GM12878 (cell line): Measurements from ENCODE around the gene ENGASE. TPM values are rescaled to one million over a fixed set of nuclear protein-coding genes. Genes with fewer than 3 reads are reported as not detected.

Experiments used
- ATAC-seq: fragments of 200-7000 bp; cut with Tn5 transposase; 3 replicates; pipeline ENCODE4 v1.9.1; 2020; ENCODE audit warnings: mild to moderate bottlenecking, moderate library complexity
- BruUV-seq: library from RNA; stranded (reverse); fragments of 400-500 nt; replicated peaks from 2 replicates; lab custom pipeline; 2021; lab: Mats Ljungman, UMichigan
- CTCF ChIA-PET: fragments of 300-600 bp; sonication (Branson Sonifier 250); formaldehyde crosslinking; extraction: SDS; loops from one replicate; lab custom pipeline; 2021; ENCODE audit warnings: inconsistent platforms; lab: Yijun Ruan, JAX
- POLR2A ChIA-PET: fragments of 350-600 bp; formaldehyde crosslinking; extraction: SDS; loops from one replicate; lab custom pipeline; 2021; ENCODE audit warnings: inconsistent platforms; lab: Charles Lee
- RAD21 ChIA-PET: fragments of 300-600 bp; sonication (Branson Sonifier 250); formaldehyde crosslinking; loops from one replicate; lab custom pipeline; 2023; ENCODE audit warnings: antibody characterized with exemption; ENCODE audit not compliant: unreplicated experiment; lab: Charles Lee
- SMC1A ChIA-PET: fragments of 300-600 bp; sonication (Branson Sonifier 250); formaldehyde crosslinking; loops from one replicate; lab custom pipeline; 2023; ENCODE audit not compliant: unreplicated experiment, uncharacterized antibody; lab: Charles Lee
- DNase-seq: peaks from one replicate; pipeline ENCODE4 v3.0.0-alpha.2; 2011; ENCODE audit warnings: low read depth, low spot score
- FAIRE-seq: peaks from 3 replicates; lab custom pipeline; 2011; peaks lifted over from hg19 to GRCh38; lab: Jason Lieb, UNC
- H2AFZ ChIP-seq: 2 replicates; pipeline ENCODE4 v1.6.0; 2011; ENCODE audit warnings: low read depth, low read length, control low read depth; ENCODE audit not compliant: control insufficient read depth
- H3K27ac ChIP-seq: 2 replicates; pipeline ENCODE4 v1.5.1; 2011; ENCODE audit warnings: control low read depth; ENCODE audit not compliant: control insufficient read depth, insufficient read depth
- H3K27me3 ChIP-seq, 2 experiments: replicated peaks in 1 of 2; 2 replicates each; pipeline versions ENCODE4 v1.6.0 to v1.6.1; 2011; ENCODE audit warnings: low read length in 1 of 2; ENCODE audit not compliant: control insufficient read depth in 2 of 2, insufficient read depth in 2 of 2
- H3K36me3 ChIP-seq, 2 experiments: 2 replicates each; pipeline ENCODE4 v1.5.1; 2011; ENCODE audit warnings: low read length in 1 of 2; ENCODE audit not compliant: control insufficient read depth in 2 of 2, insufficient read depth in 2 of 2
- H3K4me1 ChIP-seq: 2 replicates; pipeline ENCODE4 v1.6.1; 2011; ENCODE audit warnings: mild to moderate bottlenecking, low read length, moderate library complexity, mixed read lengths; ENCODE audit not compliant: control insufficient read depth, insufficient read depth
- H3K4me2 ChIP-seq: 2 replicates; pipeline ENCODE4 v1.6.0; 2011; ENCODE audit warnings: control low read depth; ENCODE audit not compliant: control insufficient read depth, insufficient read depth
- H3K4me3 ChIP-seq: fragments of 200-600 bp; sonication (generic); 2 replicates; pipeline ENCODE4 v1.5.1; 2016
- H3K79me2 ChIP-seq: 2 replicates; pipeline ENCODE4 v1.6.0; 2011; ENCODE audit warnings: low read length; ENCODE audit not compliant: control insufficient read depth, insufficient read depth
- H3K9ac ChIP-seq: 2 replicates; pipeline ENCODE4 v1.8.0; 2011; ENCODE audit warnings: low read length, control low read depth, mixed read lengths; ENCODE audit not compliant: control insufficient read depth, insufficient read depth
- H3K9me3 ChIP-seq: replicated peaks from 3 replicates; pipeline ENCODE4 v1.5.1; 2011; ENCODE audit warnings: mild to moderate bottlenecking, low read length; ENCODE audit not compliant: control insufficient read depth, insufficient read depth
- H4K20me1 ChIP-seq: 2 replicates; pipeline ENCODE4 v1.6.0; 2011; ENCODE audit not compliant: control insufficient read depth, insufficient read depth
- EP300 ChIP-seq, 2 experiments: fragments of 150-350 bp in 1 of 2; IDR thresholded peaks; 2 replicates each; pipeline ENCODE4 v1.6.1; 2011 to 2012; ENCODE audit warnings: low read depth in 2 of 2, low read length in 2 of 2, borderline replicate concordance in 1 of 2, improper control_type of control experiment in 1 of 2, inconsistent platforms in 1 of 2; ENCODE audit not compliant: control insufficient read depth in 1 of 2
- PAX5 ChIP-seq: IDR thresholded peaks from 2 replicates; pipeline ENCODE4 v1.6.1; 2011; ENCODE audit warnings: low read depth, low read length, borderline replicate concordance
- WGBS: methylation state at CpG from one replicate; pipeline ENCODE4 v1.1.6; 2016; ENCODE audit warnings: low lambda C conversion rate; ENCODE audit not compliant: insufficient replicate concordance, insufficient coverage; ENCODE audit errors: missing lambda C conversion rate; 5-methylcytosine and 5-hydroxymethylcytosine counted together
- in situ Hi-C: fragments of 300-500 bp; cut with MboI; formaldehyde crosslinking; loops from 9 replicates; pipeline ENCODE4 v1.14.3; 2018; ENCODE audit warnings: mixed read lengths
- intact Hi-C: fragments of 100-400 bp; cut with micrococcal nuclease; formaldehyde crosslinking; loops from one replicate; pipeline ENCODE4 v1.14.2; 2022; ENCODE audit not compliant: unreplicated experiment
- polyA plus RNA-seq, 11 experiments: library from polyadenylated mRNA; depleted of rRNA in 4 of 11; unstranded in 6 of 11; stranded (reverse) in 5 of 11; fragments of >200 nt; fragmentation: Nextera tagmentation in 4 of 11; fragmentation: Illumina TruSeq in 1 of 11; extraction: Ambion mirVana in 4 of 11; extraction: Trizol in 1 of 11; gene quantifications; 1 replicate in 1 of 11; 2 replicates in 10 of 11; pipeline versions ENCODE4 v1.2.1 to v1.2.3, GENCODE V29; 2011 to 2016; ENCODE audit warnings: inconsistent platforms in 2 of 11, missing spikeins in 2 of 11, low read depth in 1 of 11
- total RNA-seq, 4 experiments: library from RNA; depleted of rRNA in 3 of 4; stranded (reverse); fragments of >200 nt in 3 of 4; fragmentation: Illumina TruSeq in 1 of 4; extraction: Trizol in 1 of 4; gene quantifications; 2 replicates each; pipeline versions ENCODE4 v1.2.1 to v1.2.3, GENCODE V29; 2013 to 2021
- TF ChIP-seq, protein P1 (sequence below): fragments of 450-650 bp; formaldehyde crosslinking; IDR thresholded peaks from 2 replicates; pipeline ENCODE4 v1.4.0; 2020; ENCODE audit warnings: mild to moderate bottlenecking, moderate library complexity
- TF ChIP-seq, protein P2 (sequence below): fragments of 150-350 bp; IDR thresholded peaks from 2 replicates; pipeline ENCODE4 v1.6.1; 2016; ENCODE audit warnings: low read depth, low read length

The ENGASE gene
- total and polyA plus RNA-seq, 10 of the 15 experiments (the other 5 are each of a cell fraction or from before 2014, with no cell fraction given) = 0.18 to 28.9 (median 10.5) TPM

DNA sequence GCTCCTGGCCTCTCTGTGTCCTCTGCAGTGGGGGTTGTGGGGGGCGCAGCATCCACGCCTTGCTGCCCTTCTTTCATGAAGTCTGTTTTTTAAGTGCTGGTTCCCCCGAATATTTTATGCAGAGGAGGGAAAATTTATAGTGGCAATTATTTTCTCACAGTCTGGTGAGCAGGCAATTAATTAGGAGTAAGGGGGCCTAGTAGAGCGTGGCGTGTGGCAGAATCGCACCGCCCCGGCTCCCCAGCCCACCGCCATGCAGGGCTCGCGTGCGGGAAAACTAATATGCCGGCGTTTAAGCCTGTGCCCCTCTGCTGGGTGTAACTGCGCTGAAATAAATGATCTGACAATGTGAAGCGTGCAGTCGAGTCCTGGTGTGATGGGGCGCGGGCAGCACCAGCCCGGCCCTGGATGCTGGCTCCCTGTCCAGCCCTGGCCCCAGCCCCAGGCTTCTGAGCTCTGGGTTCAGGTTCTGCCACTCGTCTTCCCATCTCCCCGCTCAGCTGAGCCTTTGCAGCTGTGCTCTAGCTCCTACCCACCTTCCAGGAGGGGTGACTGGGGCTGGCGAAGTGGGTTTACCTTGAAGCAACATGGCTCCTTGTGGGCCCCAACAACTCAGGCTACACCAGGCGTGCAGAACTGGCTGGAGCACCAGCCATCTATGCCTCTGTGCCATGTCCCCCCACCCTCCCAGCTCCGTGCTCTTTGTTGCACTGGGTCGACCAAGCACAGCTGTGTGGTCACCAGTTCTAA is 13.8 kb downstream of the ENGASE start:
- Histone ChIP-seq H3K4me3 (no peak overlapping the region), H3K27ac (no peak overlapping the region)
- no peak for TF ChIP-seq PAX5
- TF ChIP-seq, protein P1, sequence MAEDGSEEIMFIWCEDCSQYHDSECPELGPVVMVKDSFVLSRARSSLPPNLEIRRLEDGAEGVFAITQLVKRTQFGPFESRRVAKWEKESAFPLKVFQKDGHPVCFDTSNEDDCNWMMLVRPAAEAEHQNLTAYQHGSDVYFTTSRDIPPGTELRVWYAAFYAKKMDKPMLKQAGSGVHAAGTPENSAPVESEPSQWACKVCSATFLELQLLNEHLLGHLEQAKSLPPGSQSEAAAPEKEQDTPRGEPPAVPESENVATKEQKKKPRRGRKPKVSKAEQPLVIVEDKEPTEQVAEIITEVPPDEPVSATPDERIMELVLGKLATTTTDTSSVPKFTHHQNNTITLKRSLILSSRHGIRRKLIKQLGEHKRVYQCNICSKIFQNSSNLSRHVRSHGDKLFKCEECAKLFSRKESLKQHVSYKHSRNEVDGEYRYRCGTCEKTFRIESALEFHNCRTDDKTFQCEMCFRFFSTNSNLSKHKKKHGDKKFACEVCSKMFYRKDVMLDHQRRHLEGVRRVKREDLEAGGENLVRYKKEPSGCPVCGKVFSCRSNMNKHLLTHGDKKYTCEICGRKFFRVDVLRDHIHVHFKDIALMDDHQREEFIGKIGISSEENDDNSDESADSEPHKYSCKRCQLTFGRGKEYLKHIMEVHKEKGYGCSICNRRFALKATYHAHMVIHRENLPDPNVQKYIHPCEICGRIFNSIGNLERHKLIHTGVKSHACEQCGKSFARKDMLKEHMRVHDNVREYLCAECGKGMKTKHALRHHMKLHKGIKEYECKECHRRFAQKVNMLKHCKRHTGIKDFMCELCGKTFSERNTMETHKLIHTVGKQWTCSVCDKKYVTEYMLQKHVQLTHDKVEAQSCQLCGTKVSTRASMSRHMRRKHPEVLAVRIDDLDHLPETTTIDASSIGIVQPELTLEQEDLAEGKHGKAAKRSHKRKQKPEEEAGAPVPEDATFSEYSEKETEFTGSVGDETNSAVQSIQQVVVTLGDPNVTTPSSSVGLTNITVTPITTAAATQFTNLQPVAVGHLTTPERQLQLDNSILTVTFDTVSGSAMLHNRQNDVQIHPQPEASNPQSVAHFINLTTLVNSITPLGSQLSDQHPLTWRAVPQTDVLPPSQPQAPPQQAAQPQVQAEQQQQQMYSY = no peak
- TF ChIP-seq, protein P2, sequence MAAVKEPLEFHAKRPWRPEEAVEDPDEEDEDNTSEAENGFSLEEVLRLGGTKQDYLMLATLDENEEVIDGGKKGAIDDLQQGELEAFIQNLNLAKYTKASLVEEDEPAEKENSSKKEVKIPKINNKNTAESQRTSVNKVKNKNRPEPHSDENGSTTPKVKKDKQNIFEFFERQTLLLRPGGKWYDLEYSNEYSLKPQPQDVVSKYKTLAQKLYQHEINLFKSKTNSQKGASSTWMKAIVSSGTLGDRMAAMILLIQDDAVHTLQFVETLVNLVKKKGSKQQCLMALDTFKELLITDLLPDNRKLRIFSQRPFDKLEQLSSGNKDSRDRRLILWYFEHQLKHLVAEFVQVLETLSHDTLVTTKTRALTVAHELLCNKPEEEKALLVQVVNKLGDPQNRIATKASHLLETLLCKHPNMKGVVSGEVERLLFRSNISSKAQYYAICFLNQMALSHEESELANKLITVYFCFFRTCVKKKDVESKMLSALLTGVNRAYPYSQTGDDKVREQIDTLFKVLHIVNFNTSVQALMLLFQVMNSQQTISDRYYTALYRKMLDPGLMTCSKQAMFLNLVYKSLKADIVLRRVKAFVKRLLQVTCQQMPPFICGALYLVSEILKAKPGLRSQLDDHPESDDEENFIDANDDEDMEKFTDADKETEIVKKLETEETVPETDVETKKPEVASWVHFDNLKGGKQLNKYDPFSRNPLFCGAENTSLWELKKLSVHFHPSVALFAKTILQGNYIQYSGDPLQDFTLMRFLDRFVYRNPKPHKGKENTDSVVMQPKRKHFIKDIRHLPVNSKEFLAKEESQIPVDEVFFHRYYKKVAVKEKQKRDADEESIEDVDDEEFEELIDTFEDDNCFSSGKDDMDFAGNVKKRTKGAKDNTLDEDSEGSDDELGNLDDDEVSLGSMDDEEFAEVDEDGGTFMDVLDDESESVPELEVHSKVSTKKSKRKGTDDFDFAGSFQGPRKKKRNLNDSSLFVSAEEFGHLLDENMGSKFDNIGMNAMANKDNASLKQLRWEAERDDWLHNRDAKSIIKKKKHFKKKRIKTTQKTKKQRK = no peak
- TF ChIP-seq EP300 (IDR thresholded peaks at IDR 0.05; ENCODE audit: borderline replicate concordance in 1 of 2, control insufficient read depth in 1 of 2, low read depth in 2 of 2, low read length in 2 of 2) = no peak
- TF ChIP-seq, all 136 proteins: peak for 0
- DNase-seq (no peak), FAIRE-seq (no peak), ATAC-seq (no peak)
- ChIA-PET RAD21 (interaction anchor here (0.9 to 5.5 kb wide), 3 partner anchors 300 to 312 kb away, joined by 3 to 41 read pairs (median 3); no protein-coding TSS in a partner anchor), POLR2A (no interaction called here), CTCF (interaction anchor here (0.9 to 3.6 kb wide), 11 partner anchors 14 to 525 kb away, joined by 3 to 59 read pairs (median 6); partner anchors contain the start of gene ENGASE), SMC1A (interaction anchor here (0.7 to 1.5 kb wide), 4 partner anchors 179 to 304 kb away, joined by 3 to 5 read pairs (median 3); no protein-coding TSS in a partner anchor)
- WGBS = 77% methylated on average over 26 of the region's 26 CpGs
- BruUV-seq = no TSS peak
- no peaks in the 10 kb centered on the region for H3K9me3 ChIP-seq
- H3K4me1 ChIP-seq = no peaks in the 10 kb centered on the region
- no peak overlapping the region for H3K9ac ChIP-seq
- H3K36me3 ChIP-seq = peaks cover 0 to 4% of the 10 kb centered on the region in 2 experiments; a peak in 2 of 4 replicates
- no peak overlapping the region for H2AFZ ChIP-seq
- intact Hi-C loops = no loop called here
- in situ Hi-C loops = no loop called here
- no peaks in the 10 kb centered on the region for H3K27me3 ChIP-seq
- no peaks in the 10 kb centered on the region for H3K79me2 ChIP-seq
- no peak overlapping the region for H3K4me2 ChIP-seq
- H4K20me1 ChIP-seq = no peaks in the 10 kb centered on the region
